ENCODE results near the gene OTUD7B.

GRCh38 chr1:149945206-149945605 lies 65.3 kb downstream of the OTUD7B start:
- no peak for TF ChIP-seq POLR2A (IDR thresholded peaks at IDR 0.05; ENCODE audit: low read depth, low read length)
- TF ChIP-seq POLR2AphosphoS5 (IDR thresholded peaks at IDR 0.05; ENCODE audit: low read depth, low read length): no peak
- no peak for TF ChIP-seq TAF1 (IDR thresholded peaks at IDR 0.05; ENCODE audit: low read depth, low read length)
- TF ChIP-seq PAX5 (IDR thresholded peaks at IDR 0.05; ENCODE audit: insufficient read depth, low read length, severe bottlenecking): no peak
- no peak for TF ChIP-seq POU2F2 (IDR thresholded peaks at IDR 0.05; ENCODE audit: low read depth, low read length)
- TF ChIP-seq SPI1 (IDR thresholded peaks at IDR 0.05; ENCODE audit: low read depth, low read length): no peak
